A673 (cell line): Measurements from ENCODE around the gene ASTN2. TPM values are rescaled to one million over a fixed set of nuclear protein-coding genes. Genes with fewer than 3 reads are reported as not detected.

Experiments
- BruUV-seq: library from RNA; stranded (reverse); fragments of 400-500 nt; replicated peaks from 2 replicates; lab custom pipeline; 2021; lab: Mats Ljungman, UMichigan
- CTCF ChIA-PET: fragments of 300-600 bp; sonication (Branson Sonifier 250); formaldehyde crosslinking; loops from one replicate; lab custom pipeline; 2022; ENCODE audit warnings: antibody characterized with exemption; lab: Charles Lee
- POLR2A ChIA-PET: fragments of 300-600 bp; sonication (Branson Sonifier 250); formaldehyde crosslinking; loops from one replicate; lab custom pipeline; 2022; ENCODE audit warnings: antibody characterized with exemption; ENCODE audit not compliant: low non-redundant PET; lab: Charles Lee
- DNase-seq: peaks from one replicate; pipeline ENCODE4 v3.0.0-alpha.2; 2015; ENCODE audit warnings: low spot score
- H3K27ac ChIP-seq: fragments of 200-600 bp; sonication (generic); 2 replicates; pipeline ENCODE4 v1.5.1; 2016; ENCODE audit warnings: mixed run types, low read depth, mild to moderate bottlenecking, mixed read lengths, antibody characterized with exemption, low read length; ENCODE audit not compliant: poor library complexity, severe bottlenecking
- H3K27me3 ChIP-seq: fragments of 200-600 bp; sonication (generic); replicated peaks from 2 replicates; pipeline ENCODE4 v1.6.1; 2017; ENCODE audit warnings: mixed run types, low read depth, mild to moderate bottlenecking, mixed read lengths, antibody characterized with exemption, low read length; ENCODE audit not compliant: insufficient read depth, poor library complexity
- H3K36me3 ChIP-seq: fragments of 200-600 bp; sonication (generic); 2 replicates; pipeline ENCODE4 v1.6.1; 2016; ENCODE audit warnings: mixed run types, mild to moderate bottlenecking, mixed read lengths, antibody characterized with exemption, low read length; ENCODE audit not compliant: insufficient read depth, poor library complexity, severe bottlenecking
- H3K4me1 ChIP-seq: fragments of 200-600 bp; sonication (generic); 2 replicates; pipeline ENCODE4 v1.6.1; 2017; ENCODE audit warnings: mixed run types, mild to moderate bottlenecking, mixed read lengths, antibody characterized with exemption, low read length; ENCODE audit not compliant: insufficient read depth, poor library complexity, severe bottlenecking
- H3K4me3 ChIP-seq: fragments of 200-600 bp; sonication (generic); 2 replicates; pipeline ENCODE4 v1.5.1; 2016; ENCODE audit warnings: low read depth, mixed run types, mild to moderate bottlenecking, mixed read lengths, low read length; ENCODE audit not compliant: poor library complexity, severe bottlenecking
- H3K9me3 ChIP-seq: fragments of 200-600 bp; sonication (generic); 2 replicates; pipeline ENCODE4 v1.6.1; 2016; ENCODE audit warnings: mixed run types, low read depth, mild to moderate bottlenecking, mixed read lengths, antibody characterized with exemption, low read length; ENCODE audit not compliant: poor library complexity, severe bottlenecking
- EZH2 ChIP-seq: fragments of 200-600 bp; sonication (generic); IDR thresholded peaks from 2 replicates; pipeline ENCODE4 v1.6.1; 2017; ENCODE audit warnings: borderline replicate concordance, low read depth, mild to moderate bottlenecking, mixed read lengths, antibody characterized with exemption, low read length; ENCODE audit not compliant: poor library complexity, severe bottlenecking
- intact Hi-C: fragments of 100-400 bp; cut with micrococcal nuclease; formaldehyde crosslinking; loops from one replicate; pipeline ENCODE4 v1.10.0; 2022; ENCODE audit not compliant: unreplicated experiment
- total RNA-seq: library from RNA; stranded (reverse); gene quantifications from 2 replicates; pipeline ENCODE4 v1.2.3, GENCODE V29; 2021
- TF ChIP-seq, protein P1 (sequence below): fragments of 300-800, 200-600 bp; sonication (generic); conservative IDR thresholded peaks from 2 replicates; pipeline ENCODE4 v1.5.1; 2017; ENCODE audit warnings: low read depth, mild to moderate bottlenecking, antibody characterized with exemption, low read length, moderate library complexity, mixed read lengths

ASTN2 gene
- total RNA-seq, 1 experiment from 2014 or later, result 3.4 TPM

GRCh38 chr9:117430813-117431212 is 16.0 kb upstream of the ASTN2 start:
- H3K9me3 ChIP-seq, result no peaks in the 10 kb centered on the region
- ChIA-PET CTCF (no interaction called here), POLR2A (no interaction called here)
- TF ChIP-seq, protein P1, sequence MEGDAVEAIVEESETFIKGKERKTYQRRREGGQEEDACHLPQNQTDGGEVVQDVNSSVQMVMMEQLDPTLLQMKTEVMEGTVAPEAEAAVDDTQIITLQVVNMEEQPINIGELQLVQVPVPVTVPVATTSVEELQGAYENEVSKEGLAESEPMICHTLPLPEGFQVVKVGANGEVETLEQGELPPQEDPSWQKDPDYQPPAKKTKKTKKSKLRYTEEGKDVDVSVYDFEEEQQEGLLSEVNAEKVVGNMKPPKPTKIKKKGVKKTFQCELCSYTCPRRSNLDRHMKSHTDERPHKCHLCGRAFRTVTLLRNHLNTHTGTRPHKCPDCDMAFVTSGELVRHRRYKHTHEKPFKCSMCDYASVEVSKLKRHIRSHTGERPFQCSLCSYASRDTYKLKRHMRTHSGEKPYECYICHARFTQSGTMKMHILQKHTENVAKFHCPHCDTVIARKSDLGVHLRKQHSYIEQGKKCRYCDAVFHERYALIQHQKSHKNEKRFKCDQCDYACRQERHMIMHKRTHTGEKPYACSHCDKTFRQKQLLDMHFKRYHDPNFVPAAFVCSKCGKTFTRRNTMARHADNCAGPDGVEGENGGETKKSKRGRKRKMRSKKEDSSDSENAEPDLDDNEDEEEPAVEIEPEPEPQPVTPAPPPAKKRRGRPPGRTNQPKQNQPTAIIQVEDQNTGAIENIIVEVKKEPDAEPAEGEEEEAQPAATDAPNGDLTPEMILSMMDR, result no peak
- TF ChIP-seq EZH2, result no peak
- H3K27ac ChIP-seq, result no peak overlapping the region
- DNase-seq, result no peak
- no peaks in the 10 kb centered on the region for H3K4me1 ChIP-seq
- no peak overlapping the region for H3K4me3 ChIP-seq
- intact Hi-C loops, result no loop called here
- H3K36me3 ChIP-seq, result no peaks in the 10 kb centered on the region
- H3K27me3 ChIP-seq, result no peaks in the 10 kb centered on the region
- no TSS peak for BruUV-seq

- TF ChIP-seq EZH2, result no peak
- TF ChIP-seq, protein P1, result no peak
- Histone ChIP-seq H3K4me1 (no peaks in the 10 kb centered on the region), H3K36me3 (no peaks in the 10 kb centered on the region), H3K9me3 (no peaks in the 10 kb centered on the region), H3K27ac (no peak overlapping the region), H3K27me3 (no peaks in the 10 kb centered on the region), H3K4me3 (no peak overlapping the region)
- intact Hi-C loops, result no loop called here
- no TSS peak for BruUV-seq
- POLR2A ChIA-PET, result no interaction called here
- CTCF ChIA-PET, result no interaction called here
- no peak for DNase-seq
Measured at GRCh38 chr9:117427357-117427913, 12.6 kb upstream of the ASTN2 start.

DNA sequence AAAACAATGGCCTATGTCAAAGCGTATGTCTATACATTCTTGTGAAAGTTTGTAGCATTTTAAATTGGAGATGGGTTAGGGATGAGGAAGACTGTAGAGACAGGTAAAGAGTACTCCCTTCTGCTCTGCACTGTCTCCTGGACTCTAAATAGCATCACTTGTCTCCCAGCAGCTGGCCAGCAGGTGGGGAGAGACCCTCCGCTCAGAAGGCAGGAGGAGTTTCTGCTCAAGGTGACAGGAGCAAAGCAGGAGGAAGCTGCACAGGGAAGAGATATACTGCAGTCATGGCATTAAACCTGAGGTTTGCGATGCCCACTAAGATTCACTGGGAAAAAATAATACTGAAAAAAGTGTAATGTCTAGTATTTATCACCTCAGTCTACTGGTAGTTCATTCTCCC is 10.7 kb upstream of the ASTN2 start:
- TF ChIP-seq, protein P1, result no peak
- peaks cover 4% of the 10 kb centered on the region for H3K27me3 ChIP-seq
- ChIA-PET POLR2A (no interaction called here), CTCF (no interaction called here)
- no peaks in the 10 kb centered on the region for H3K9me3 ChIP-seq
- no peak for DNase-seq
- H3K4me3 ChIP-seq, result no peak overlapping the region
- no TSS peak for BruUV-seq
- intact Hi-C loops, result no loop called here
- H3K4me1 ChIP-seq, result no peaks in the 10 kb centered on the region
- no peaks in the 10 kb centered on the region for H3K36me3 ChIP-seq
- no peak overlapping the region for H3K27ac ChIP-seq
